Activated T-cell treated with anti-CD3 and anti-CD28 coated beads, Interleukin-2, amount 50 U/mL, for 4 hours (primary cell): ENCODE results near the gene PMEPA1. TPM values are rescaled to one million over a fixed set of nuclear protein-coding genes. Genes with fewer than 3 reads are reported as not detected.

ENCODE experiments used
- ATAC-seq, 2 donors: fragments of 200-7000 bp; cut with Tn5 transposase; one replicate each; pipeline ENCODE4 v1.10.0; 2021
- DNase-seq: peaks from one replicate; pipeline ENCODE4 v3.0.0-alpha.2; 2020
- H3K27me3 Mint-ChIP-seq: one replicate; pipeline ENCODE4 v1.8.0; 2021; ENCODE audit warnings: low read depth, mixed read lengths
- H3K36me3 Mint-ChIP-seq: one replicate; pipeline ENCODE4 v1.8.0; 2022; ENCODE audit warnings: mixed read lengths; ENCODE audit not compliant: insufficient read depth
- H3K4me1 Mint-ChIP-seq: one replicate; pipeline ENCODE4 v1.8.0; 2021; ENCODE audit warnings: low read depth, mixed read lengths
- H3K4me3 Mint-ChIP-seq: one replicate; pipeline ENCODE4 v1.8.0; 2021; ENCODE audit warnings: mild to moderate bottlenecking, moderate library complexity, mixed read lengths
- H3K9me3 Mint-ChIP-seq: one replicate; pipeline ENCODE4 v1.8.0; 2021; ENCODE audit warnings: mixed read lengths
- total RNA-seq, 3 donors: library from RNA; stranded (reverse); gene quantifications; one replicate each; pipeline ENCODE4 v1.2.1, GENCODE V29; 2021

PMEPA1 gene
- total RNA-seq, 3 donors from 2014 or later, result 4.3 to 7.4 (median 5.6) TPM

- Mint-ChIP-seq H3K27me3 (no peaks in the 10 kb centered on the region), H3K4me1 (peaks cover 69% of the 10 kb centered on the region), H3K9me3 (peaks cover 8% of the 10 kb centered on the region), H3K4me3 (no peak overlapping the region), H3K36me3 (peaks cover 19% of the 10 kb centered on the region)
- no peak for DNase-seq
- no peak for ATAC-seq
Measured at GRCh38 chr20:57625181-57625958, 84.4 kb downstream of the PMEPA1 start.

- ATAC-seq, result no peak
- Mint-ChIP-seq H3K4me1 (peaks cover 66% of the 10 kb centered on the region), H3K9me3 (peaks cover 8% of the 10 kb centered on the region), H3K4me3 (no peak overlapping the region), H3K27me3 (no peaks in the 10 kb centered on the region), H3K36me3 (peaks cover 19% of the 10 kb centered on the region)
- DNase-seq, result no peak
Measured at GRCh38 chr20:57624124-57624523, 85.7 kb downstream of the PMEPA1 start.

- no peaks in the 10 kb centered on the region for H3K27me3 Mint-ChIP-seq
- peaks cover 72% of the 10 kb centered on the region for H3K4me1 Mint-ChIP-seq
- peaks cover 8% of the 10 kb centered on the region for H3K9me3 Mint-ChIP-seq
- no peak overlapping the region for H3K4me3 Mint-ChIP-seq
- H3K36me3 Mint-ChIP-seq, result peaks cover 19% of the 10 kb centered on the region
- ATAC-seq, result peak in 1 of 2 donors; percentile 15
- DNase-seq, result peak; percentile 67
Measured at GRCh38 chr20:57622579-57623381, 87.0 kb downstream of the PMEPA1 start.

GRCh38 chr20:57622201-57622570, 87.6 kb downstream of the PMEPA1 start:
- ATAC-seq (no peak), DNase-seq (no peak)
- Mint-ChIP-seq H3K36me3 (peaks cover 19% of the 10 kb centered on the region), H3K9me3 (peaks cover 8% of the 10 kb centered on the region), H3K4me1 (peaks cover 72% of the 10 kb centered on the region), H3K4me3 (no peak overlapping the region), H3K27me3 (no peaks in the 10 kb centered on the region)

GRCh38 chr20:57621421-57622200, 88.2 kb downstream of the PMEPA1 start:
- Mint-ChIP-seq H3K9me3 (peaks cover 8% of the 10 kb centered on the region), H3K4me1 (peaks cover 73% of the 10 kb centered on the region), H3K36me3 (peaks cover 19% of the 10 kb centered on the region), H3K27me3 (no peaks in the 10 kb centered on the region), H3K4me3 (peak overlapping the region; percentile 81)
- DNase-seq (no peak), ATAC-seq (no peak)

GRCh38 chr20:57620999-57621398, 88.8 kb downstream of the PMEPA1 start:
- Mint-ChIP-seq H3K36me3 (peaks cover 17% of the 10 kb centered on the region), H3K9me3 (peaks cover 8% of the 10 kb centered on the region), H3K4me3 (peak overlapping the region; percentile 81), H3K4me1 (peaks cover 67% of the 10 kb centered on the region), H3K27me3 (no peaks in the 10 kb centered on the region)
- no peak for DNase-seq
- no peak for ATAC-seq

- peaks cover 5% of the 10 kb centered on the region for H3K9me3 Mint-ChIP-seq
- DNase-seq (peak; percentile 33), ATAC-seq (peak; percentile 22 to 23)
- H3K36me3 Mint-ChIP-seq, result peaks cover 15% of the 10 kb centered on the region
- H3K27me3 Mint-ChIP-seq, result no peaks in the 10 kb centered on the region
- H3K4me3 Mint-ChIP-seq, result peak within 1 kb of the TSS; percentile 81
- H3K4me1 Mint-ChIP-seq, result peaks cover 63% of the 10 kb centered on the region
Measured at GRCh38 chr20:57620274-57620990, 89.4 kb downstream of the PMEPA1 start, which contains the start of gene ZBP1. Gene ZBP1, minus strand, starts transcription at chr20:57620426. Its CDS starts 131 bp downstream, at chr20:57620295.

- DNase-seq (no peak), ATAC-seq (peak; percentile 78 to 82)
- Mint-ChIP-seq H3K36me3 (peaks cover 7% of the 10 kb centered on the region), H3K27me3 (no peaks in the 10 kb centered on the region), H3K9me3 (no peaks in the 10 kb centered on the region), H3K4me3 (peak overlapping the region; percentile 81), H3K4me1 (peaks cover 60% of the 10 kb centered on the region)
Measured at GRCh38 chr20:57619051-57619831, 90.6 kb downstream of the PMEPA1 start.

- Mint-ChIP-seq H3K36me3 (peaks cover 3% of the 10 kb centered on the region), H3K4me1 (peaks cover 60% of the 10 kb centered on the region), H3K27me3 (no peaks in the 10 kb centered on the region), H3K4me3 (peak overlapping the region; percentile 81), H3K9me3 (no peaks in the 10 kb centered on the region)
- DNase-seq, result no peak
- no peak for ATAC-seq
Measured at GRCh38 chr20:57618764-57619050, 91.1 kb downstream of the PMEPA1 start.

GRCh38 chr20:57618091-57618763, 91.6 kb downstream of the PMEPA1 start:
- Mint-ChIP-seq H3K4me1 (peaks cover 60% of the 10 kb centered on the region), H3K36me3 (peaks cover 4% of the 10 kb centered on the region), H3K9me3 (no peaks in the 10 kb centered on the region), H3K27me3 (no peaks in the 10 kb centered on the region), H3K4me3 (peak overlapping the region; percentile 81)
- ATAC-seq, result no peak
- DNase-seq, result peak; percentile 48

- H3K9me3 Mint-ChIP-seq, result no peaks in the 10 kb centered on the region
- no peak overlapping the region for H3K4me3 Mint-ChIP-seq
- H3K27me3 Mint-ChIP-seq, result no peaks in the 10 kb centered on the region
- no peak for DNase-seq
- H3K4me1 Mint-ChIP-seq, result peaks cover 51% of the 10 kb centered on the region
- H3K36me3 Mint-ChIP-seq, result peaks cover 6% of the 10 kb centered on the region
- no peak for ATAC-seq
Measured at GRCh38 chr20:57617079-57617795, 92.6 kb downstream of the PMEPA1 start.

GRCh38 chr20:57616143-57616951, 93.5 kb downstream of the PMEPA1 start:
- H3K36me3 Mint-ChIP-seq, result peaks cover 6% of the 10 kb centered on the region
- H3K27me3 Mint-ChIP-seq, result no peaks in the 10 kb centered on the region
- H3K4me3 Mint-ChIP-seq, result no peak overlapping the region
- no peak for ATAC-seq
- no peaks in the 10 kb centered on the region for H3K9me3 Mint-ChIP-seq
- no peak for DNase-seq
- peaks cover 43% of the 10 kb centered on the region for H3K4me1 Mint-ChIP-seq
